GM23338 (cell line): ENCODE results near the gene ELMO2. TPM values are rescaled to one million over a fixed set of nuclear protein-coding genes. Genes with fewer than 3 reads are reported as not detected.

Source experiments
- ATAC-seq: fragments of 200-7000 bp; cut with Tn5 transposase; 3 replicates; pipeline ENCODE4 v1.9.1; 2020
- DNase-seq: peaks from one replicate; pipeline ENCODE4 v3.0.0-alpha.2; 2015; ENCODE audit warnings: low spot score
- H2AFZ ChIP-seq: fragments of 200-600 bp; sonication (generic); 2 replicates; pipeline ENCODE4 v1.8.0; 2016; ENCODE audit warnings: antibody characterized with exemption, mild to moderate bottlenecking, moderate library complexity
- H3F3A ChIP-seq: fragments of 200-600 bp; sonication (generic); replicated peaks from 2 replicates; pipeline ENCODE4 v1.8.0; 2017; ENCODE audit warnings: antibody characterized with exemption, mixed run types, low read depth
- H3K27ac ChIP-seq: fragments of 200-600 bp; sonication (generic); 2 replicates; pipeline ENCODE4 v1.6.1; 2016; ENCODE audit warnings: low read depth
- H3K27me3 ChIP-seq: fragments of 200-600 bp; sonication (generic); 2 replicates; pipeline ENCODE4 v1.8.0; 2016; ENCODE audit warnings: mild to moderate bottlenecking, mixed run types, moderate library complexity; ENCODE audit not compliant: insufficient read depth
- H3K36me3 ChIP-seq: fragments of 200-600 bp; sonication (generic); 2 replicates; pipeline ENCODE4 v1.8.0; 2016; ENCODE audit warnings: mild to moderate bottlenecking; ENCODE audit not compliant: insufficient read depth
- H3K4me1 ChIP-seq: fragments of 200-600 bp; sonication (generic); 2 replicates; pipeline ENCODE4 v1.8.0; 2016; ENCODE audit warnings: mild to moderate bottlenecking, moderate library complexity; ENCODE audit not compliant: insufficient read depth
- H3K4me2 ChIP-seq: fragments of 200-600 bp; sonication (generic); 2 replicates; pipeline ENCODE4 v1.7.1; 2017; ENCODE audit warnings: mixed run types
- H3K4me3 ChIP-seq: fragments of 200-600 bp; sonication (generic); 2 replicates; pipeline ENCODE4 v1.6.1; 2016; ENCODE audit warnings: mixed run types
- H3K79me2 ChIP-seq: fragments of 200-600 bp; sonication (generic); replicated peaks from 2 replicates; pipeline ENCODE4 v1.8.0; 2017; ENCODE audit warnings: mild to moderate bottlenecking; ENCODE audit not compliant: insufficient read depth
- H3K9me2 ChIP-seq: fragments of 200-600 bp; sonication (generic); 2 replicates; pipeline ENCODE4 v1.8.0; 2017; ENCODE audit not compliant: insufficient read depth
- H4K20me1 ChIP-seq: fragments of 200-600 bp; sonication (generic); replicated peaks from 2 replicates; pipeline ENCODE4 v1.8.0; 2017; ENCODE audit warnings: mild to moderate bottlenecking; ENCODE audit not compliant: insufficient read depth
- H3K27ac Mint-ChIP-seq: 2 replicates; pipeline ENCODE4 v1.8.0; 2020; ENCODE audit warnings: inconsistent platforms, mild to moderate bottlenecking, moderate library complexity, mixed read lengths
- H3K27me3 Mint-ChIP-seq: 3 replicates; pipeline ENCODE4 v1.8.0; 2022; ENCODE audit warnings: low read depth, mild to moderate bottlenecking, moderate library complexity, mixed read lengths, inconsistent platforms; ENCODE audit not compliant: insufficient read depth, poor library complexity
- H3K36me3 Mint-ChIP-seq: 3 replicates; pipeline ENCODE4 v1.8.0; 2021; ENCODE audit warnings: low read depth, mild to moderate bottlenecking, inconsistent platforms, moderate library complexity, mixed read lengths
- H3K4me1 Mint-ChIP-seq: 3 replicates; pipeline ENCODE4 v1.8.0; 2020; ENCODE audit warnings: mild to moderate bottlenecking, inconsistent platforms, mixed read lengths
- H3K4me3 Mint-ChIP-seq: 3 replicates; pipeline ENCODE4 v1.8.0; 2021; ENCODE audit warnings: moderate library complexity, mild to moderate bottlenecking, inconsistent platforms, mixed read lengths
- H3K9me3 Mint-ChIP-seq: 3 replicates; pipeline ENCODE4 v1.8.0; 2020; ENCODE audit warnings: moderate library complexity, mild to moderate bottlenecking, inconsistent platforms, mixed read lengths
- CREB1 ChIP-seq: fragments of 250-450 bp; sonication (Bioruptor Pico); IDR thresholded peaks from 2 replicates; pipeline ENCODE4 v1.5.0; 2020; ENCODE audit warnings: low read depth, mild to moderate bottlenecking, moderate library complexity
- ETS1 ChIP-seq: IDR thresholded peaks from 2 replicates; pipeline ENCODE4 v1.6.1; 2016; ENCODE audit warnings: antibody characterized with exemption
- EZH2phosphoT487 ChIP-seq: fragments of 200-600 bp; sonication (generic); IDR thresholded peaks from one replicate; pipeline ENCODE4 v1.8.1; 2018; ENCODE audit warnings: antibody characterized with exemption; ENCODE audit not compliant: unreplicated experiment
- JUNB ChIP-seq: IDR thresholded peaks from one replicate; pipeline ENCODE4 v1.6.1; 2016; ENCODE audit warnings: antibody characterized with exemption; ENCODE audit not compliant: unreplicated experiment
- NANOG ChIP-seq: IDR thresholded peaks from 2 replicates; pipeline ENCODE4 v1.6.1; 2016; ENCODE audit warnings: antibody characterized with exemption, borderline replicate concordance
- POLR2AphosphoS5 ChIP-seq: IDR thresholded peaks from 2 replicates; pipeline ENCODE4 v1.6.1; 2016; ENCODE audit warnings: antibody characterized with exemption, low read depth
- REST ChIP-seq: IDR thresholded peaks from one replicate; pipeline ENCODE4 v1.6.1; 2018; ENCODE audit warnings: antibody characterized with exemption; ENCODE audit not compliant: unreplicated experiment
- STAT1 ChIP-seq: IDR thresholded peaks from one replicate; pipeline ENCODE4 v1.6.1; 2016; ENCODE audit warnings: antibody characterized with exemption; ENCODE audit not compliant: unreplicated experiment
- ZNF114 ChIP-seq: fragments of 250-450 bp; sonication (Bioruptor Pico); IDR thresholded peaks from 2 replicates; pipeline ENCODE4 v1.5.0; 2020; ENCODE audit warnings: mild to moderate bottlenecking, moderate library complexity
- ZNF331 ChIP-seq: fragments of 250-450 bp; sonication (Bioruptor Pico); IDR thresholded peaks from 2 replicates; pipeline ENCODE4 v1.5.0; 2020; ENCODE audit warnings: low read depth, mild to moderate bottlenecking, moderate library complexity
- polyA plus RNA-seq: library from polyadenylated mRNA; unstranded; fragments of >200 nt; fragmentation: Nextera tagmentation; extraction: Ambion mirVana; gene quantifications from 2 replicates; pipeline ENCODE4 v1.2.1, GENCODE V29; 2016
- total RNA-seq: library from RNA; depleted of rRNA; stranded (reverse); fragments of >200 nt; shearing (Covaris generic); gene quantifications from 2 replicates; pipeline ENCODE4 v1.2.3, GENCODE V29; 2014

Gene ELMO2
- total and polyA plus RNA-seq, 2 experiments from 2014 or later: 15.1 to 44.1 TPM

- H3K4me1 Mint-ChIP-seq: peaks cover 20% of the 10 kb centered on the region
- H3K4me3 Mint-ChIP-seq: no peak overlapping the region
- H3K9me3 Mint-ChIP-seq: no peaks in the 10 kb centered on the region
Observed at GRCh38 chr20:46339037-46339436, 67.4 kb downstream of the ELMO2 start.

GRCh38 chr20:46336735-46337134 lies 69.7 kb downstream of the ELMO2 start:
- H3K27ac Mint-ChIP-seq: no peak overlapping the region

More at GRCh38 chr20:46339037-46339436, 67.4 kb downstream of the ELMO2 start:
- TF ChIP-seq ZNF114 (CRISPR knock-in tag): no peak
- no peak for TF ChIP-seq JUNB
- no peak for TF ChIP-seq POLR2AphosphoS5
- no peak for TF ChIP-seq STAT1
- no peak for TF ChIP-seq ZNF331 (CRISPR knock-in tag)
- TF ChIP-seq ETS1: no peak
- no peak for TF ChIP-seq NANOG
- no peak for TF ChIP-seq CREB1
- no peak for TF ChIP-seq REST
- Histone ChIP-seq H3F3A (0 out of 2 replicates have a peak, but pooled peaks cover 2% of the 10 kb centered on the region), H3K79me2 (no peaks in the 10 kb centered on the region), H3K36me3 (no peaks in the 10 kb centered on the region), H3K27ac (no peak overlapping the region), H3K27me3 (0 out of 2 replicates have a peak, but pooled peaks cover 4% of the 10 kb centered on the region), H3K4me3 (no peak overlapping the region), H3K4me2 (no peak overlapping the region), H2AFZ (no peak overlapping the region), H3K9me2 (no peaks in the 10 kb centered on the region), H3K4me1 (peaks cover under 1% of the 10 kb centered on the region; the same call in 1 of the 2 replicates), H4K20me1 (no peaks in the 10 kb centered on the region; the same call in 1 of the 2 replicates)
- no peak for ATAC-seq
- Mint-ChIP-seq H3K27ac (no peak overlapping the region), H3K27me3 (peaks cover 10% of the 10 kb centered on the region), H3K36me3 (no peaks in the 10 kb centered on the region)
- DNase-seq: no peak

More at GRCh38 chr20:46336735-46337134, 69.7 kb downstream of the ELMO2 start:
- no peaks in the 10 kb centered on the region for H3K36me3 Mint-ChIP-seq
- H3K9me3 Mint-ChIP-seq: no peaks in the 10 kb centered on the region
- peaks cover 7% of the 10 kb centered on the region; the same call in 1 of the 2 replicates for H3K4me1 ChIP-seq
- no peaks in the 10 kb centered on the region for H3K36me3 ChIP-seq
- ATAC-seq (no peak), DNase-seq (no peak)
- no peak overlapping the region for H3K27ac ChIP-seq
- H3K4me2 ChIP-seq: no peak overlapping the region
- no peak for TF ChIP-seq EZH2phosphoT487
- TF ChIP-seq ZNF331 (CRISPR knock-in tag): no peak
- TF ChIP-seq CREB1: no peak
- H3F3A ChIP-seq: no peaks in the 10 kb centered on the region
- H3K27me3 Mint-ChIP-seq: peaks cover 10% of the 10 kb centered on the region
- no peak overlapping the region for H3K4me3 ChIP-seq
- no peaks in the 10 kb centered on the region for H3K9me2 ChIP-seq
- no peaks in the 10 kb centered on the region for H3K27me3 ChIP-seq
- H3K79me2 ChIP-seq: no peaks in the 10 kb centered on the region
- peaks cover 28% of the 10 kb centered on the region for H3K4me1 Mint-ChIP-seq
- no peak overlapping the region for H2AFZ ChIP-seq
- no peak overlapping the region for H3K4me3 Mint-ChIP-seq
- H4K20me1 ChIP-seq: no peaks in the 10 kb centered on the region
